Right ventricle myocardium inferior (tissue), 1 donor: ENCODE results near the gene C5AR2. TPM values are rescaled to one million over a fixed set of nuclear protein-coding genes. Genes with fewer than 3 reads are reported as not detected.
"Not testable (repeated sequence)": the region's sequence is repeated elsewhere in the genome, so short reads cannot be mapped to it uniquely, and the experiment has no call there.

Experiments used
- ATAC-seq: fragments of 200-7000 bp; cut with Tn5 transposase; one replicate; pipeline ENCODE4 v1.9.1; 2020; ENCODE audit warnings: mild to moderate bottlenecking, moderate library complexity
- DNase-seq: peaks from one replicate; pipeline ENCODE4 v3.0.0; 2021; ENCODE audit errors: missing footprints
- intact Hi-C: fragments of 100-400 bp; cut with DNase I; formaldehyde crosslinking; loops from one replicate; pipeline ENCODE4 v1.11.0; 2022
- total RNA-seq: library from RNA; stranded (reverse); fragmentation: NEBNext Ultra II Directional; extraction: Animal tissue kit (Norgen Biotek cat#: 25700); gene quantifications from one replicate; pipeline ENCODE4 v1.2.1, GENCODE V29; 2021
- donor health status: DM: no; HTN: yes; CAD: no; lungs with severe emphysema.

Gene C5AR2
- total RNA-seq, 1 donor from 2014 or later = 0.95 TPM

DNA sequence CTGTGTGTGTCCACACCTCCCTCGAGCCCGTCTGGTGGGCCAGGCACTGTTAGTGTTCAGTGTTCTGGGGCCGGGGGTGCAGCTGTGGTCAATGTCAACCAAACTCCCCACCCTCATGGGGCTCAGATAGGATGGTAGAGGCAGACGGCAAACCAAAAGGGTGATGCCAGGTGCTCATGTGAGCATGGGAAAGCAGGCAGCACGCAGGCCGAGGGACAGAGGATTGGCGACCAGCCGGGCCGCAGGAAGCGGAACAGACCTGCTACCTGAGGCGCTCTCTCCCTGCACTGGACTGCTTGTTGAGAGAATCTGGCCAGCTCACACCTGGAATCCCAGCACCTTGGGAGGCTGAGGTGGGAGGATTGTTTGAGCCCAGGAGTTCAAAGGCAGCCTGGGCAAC, 46.3 kb downstream of the C5AR2 start:
- DNase-seq = no peak
- ATAC-seq = no peak
- intact Hi-C loops = no loop called here

DNA sequence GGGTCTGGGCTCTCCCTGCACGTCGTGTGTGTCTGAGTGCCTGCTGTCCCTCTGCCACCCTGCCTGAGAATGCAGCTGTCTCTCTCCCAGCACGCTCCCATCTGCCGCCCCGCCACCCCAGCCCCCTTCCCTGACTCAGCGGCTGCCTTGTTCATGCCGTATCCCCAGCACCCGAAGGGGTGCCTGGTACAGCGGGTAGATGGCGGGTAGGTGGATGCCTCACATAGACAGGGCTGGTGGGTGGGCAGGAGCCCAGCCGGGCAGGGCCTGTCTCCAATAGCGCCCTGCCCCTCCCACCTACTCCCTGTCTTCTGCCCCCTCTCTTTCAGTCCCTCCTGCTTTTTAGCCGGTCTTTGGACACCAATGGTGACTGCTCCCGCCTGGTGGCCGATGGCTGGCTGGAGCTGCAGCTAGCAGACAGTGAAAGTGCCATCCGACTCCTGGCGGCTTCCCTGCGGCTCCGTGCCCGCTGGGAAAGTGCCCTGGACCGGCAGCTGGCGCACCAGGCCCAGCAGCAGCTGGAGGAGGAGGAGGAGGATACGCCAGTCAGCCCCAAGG, 47.5 kb downstream of the C5AR2 start:
- no peak for ATAC-seq
- DNase-seq = peak; percentile 41
- intact Hi-C loops = no loop called here

DNA sequence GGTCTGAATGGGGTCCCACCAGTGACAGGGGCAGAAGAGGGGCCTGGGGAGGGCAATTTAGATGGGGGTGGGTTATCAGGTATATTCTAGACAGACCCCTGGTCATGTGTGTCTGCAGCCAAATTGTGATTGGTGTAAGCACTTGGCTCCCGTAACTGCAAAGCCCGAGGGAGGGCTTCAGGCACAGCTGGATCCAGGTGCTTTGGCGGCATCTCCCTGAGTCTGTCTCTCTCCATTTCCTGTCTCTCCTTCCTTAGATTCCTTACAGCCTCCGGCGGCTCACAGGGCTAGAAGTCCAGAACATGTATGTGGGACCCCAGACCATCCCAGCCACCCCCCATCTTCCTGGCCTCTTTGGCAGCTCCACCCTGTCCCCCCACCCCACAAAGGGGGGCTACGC, 48.6 kb downstream of the C5AR2 start:
- DNase-seq (peak; percentile 57), ATAC-seq (no peak)
- intact Hi-C loops = no loop called here

DNA sequence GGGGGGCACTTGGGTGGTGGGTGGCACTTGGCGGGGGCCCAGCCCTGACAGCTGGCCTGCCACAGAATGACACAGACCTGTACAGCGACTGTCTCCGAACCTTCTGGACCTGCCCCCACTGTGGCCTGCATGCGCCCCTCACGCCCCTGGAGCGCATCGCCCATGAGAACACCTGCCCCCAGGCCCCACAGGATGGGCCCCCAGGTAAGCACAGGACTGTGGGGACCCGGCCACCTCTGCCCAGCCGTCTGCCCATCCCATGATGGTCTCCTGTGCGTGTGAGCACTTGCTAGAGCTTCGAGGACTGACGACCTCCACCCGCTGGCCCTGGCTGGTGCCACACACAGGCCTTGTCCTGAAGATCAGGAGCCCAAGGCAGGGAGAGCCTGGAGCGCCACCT, 49.1 kb downstream of the C5AR2 start:
- DNase-seq (peak; percentile 37), ATAC-seq (no peak)
- intact Hi-C loops = no loop called here

DNA sequence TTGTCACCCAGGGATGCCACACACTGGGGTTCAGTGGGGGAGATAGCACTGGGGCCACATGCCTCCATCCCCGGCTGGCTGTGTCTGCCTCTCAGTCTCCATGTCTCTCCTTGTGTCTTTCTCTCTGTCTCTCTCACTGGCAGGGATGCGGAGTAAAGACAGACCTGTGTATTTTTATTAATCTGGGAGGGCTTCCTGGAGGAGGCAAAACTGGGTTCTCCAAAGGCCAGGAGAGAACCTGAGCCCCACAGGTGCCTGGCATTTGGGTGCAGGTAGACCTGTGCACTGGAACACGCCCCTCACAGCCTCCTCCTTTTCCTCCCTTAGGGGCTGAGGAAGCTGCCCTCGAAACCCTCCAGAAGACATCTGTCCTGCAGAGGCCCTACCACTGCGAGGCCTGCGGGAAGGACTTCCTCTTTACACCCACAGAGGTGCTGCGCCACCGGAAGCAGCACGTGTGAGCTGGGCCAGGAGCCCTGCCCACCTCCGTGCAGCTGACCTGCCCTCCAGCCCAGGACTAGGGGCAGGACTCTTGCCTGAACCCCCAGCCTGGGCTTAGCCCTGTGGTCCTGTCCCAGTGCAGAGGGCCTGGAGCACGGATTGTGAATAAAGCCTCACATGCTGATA, 49.8 kb downstream of the C5AR2 start:
- DNase-seq (peak; percentile 86), ATAC-seq (no peak)
- intact Hi-C loops = no loop called here

DNA sequence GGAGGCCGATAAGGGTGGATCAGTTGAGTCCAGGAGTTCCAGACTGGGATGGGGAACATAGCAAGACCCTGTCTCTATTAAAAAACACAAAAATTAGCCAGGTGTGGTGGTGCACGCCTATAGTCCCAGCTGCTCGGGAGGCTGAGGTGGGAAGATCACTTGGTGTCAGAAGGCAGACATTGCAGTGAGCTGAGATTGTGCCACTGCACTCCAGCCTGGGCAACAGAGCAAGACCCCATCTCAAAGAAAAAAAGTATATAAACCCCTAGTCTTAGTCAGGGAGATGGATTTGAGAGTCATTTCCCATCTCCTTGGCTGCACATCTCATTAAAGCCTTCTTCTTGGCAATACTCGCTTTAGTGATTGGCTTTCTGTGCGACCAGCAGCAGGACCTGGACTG, 51.9 kb downstream of the C5AR2 start:
- ATAC-seq, intact Hi-C loops, DNase-seq: not testable (repeated sequence)

DNA sequence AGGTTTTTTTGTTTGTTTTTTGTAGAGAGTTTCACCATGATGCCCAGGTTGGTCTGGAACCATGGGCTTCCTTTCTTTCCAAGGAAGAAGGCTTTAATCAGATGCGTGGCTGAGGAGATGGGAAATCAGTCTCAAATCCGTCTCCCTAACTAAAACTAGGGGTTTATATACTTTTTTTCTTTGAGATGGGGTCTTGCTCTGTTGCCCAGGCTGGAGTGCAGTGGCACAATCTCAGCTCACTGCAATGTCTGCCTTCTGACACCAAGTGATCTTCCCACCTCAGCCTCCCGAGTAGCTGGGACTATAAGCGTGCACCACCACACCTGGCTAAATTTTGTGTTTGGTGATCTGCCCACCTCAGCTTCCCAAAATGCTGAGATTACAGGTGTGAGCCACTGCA, 52.6 kb downstream of the C5AR2 start:
- intact Hi-C loops, ATAC-seq, DNase-seq: not testable (repeated sequence)

DNA sequence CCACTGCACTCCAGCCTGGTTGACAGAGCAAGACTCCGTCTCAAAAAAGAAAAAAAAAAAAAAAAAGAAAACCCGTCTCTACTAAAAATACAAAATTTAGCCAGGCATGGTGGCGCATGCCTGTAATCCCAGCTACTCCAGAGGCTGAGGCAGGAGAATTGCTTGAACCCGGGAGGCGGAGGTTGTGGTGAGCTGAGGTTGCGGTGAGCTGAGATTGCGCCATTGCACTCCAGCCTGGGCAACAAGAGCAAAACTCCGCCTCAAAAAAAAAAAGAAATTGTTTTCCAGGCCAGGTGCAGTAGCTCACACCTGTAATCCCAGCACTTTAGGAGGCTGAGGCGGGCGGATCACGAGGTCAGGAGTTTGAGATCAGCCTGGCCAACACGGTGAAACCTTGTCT, 54.6 kb downstream of the C5AR2 start:
- peak; percentile 71 for DNase-seq
- intact Hi-C loops, ATAC-seq: not testable (repeated sequence)

DNA sequence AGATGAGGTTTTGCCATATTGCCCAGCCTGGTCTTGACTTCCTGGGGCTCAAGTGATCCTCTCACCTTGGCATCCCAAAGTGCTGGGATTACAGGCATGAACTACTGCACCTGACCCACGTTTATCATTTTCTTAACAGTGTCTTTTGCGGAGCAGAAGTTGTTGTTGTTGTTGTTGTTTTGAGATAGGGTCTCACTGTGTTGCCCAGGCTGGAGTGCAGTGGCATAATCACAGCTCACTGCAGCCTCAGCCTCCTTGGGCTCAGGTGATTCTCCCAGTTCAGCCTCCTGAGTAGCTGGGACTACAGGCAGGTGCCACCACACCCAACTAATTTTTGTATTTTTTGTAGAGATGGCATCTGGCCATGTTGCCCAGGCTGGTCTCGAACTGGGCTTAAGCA, 55.6 kb downstream of the C5AR2 start:
- DNase-seq, ATAC-seq, intact Hi-C loops: not testable (repeated sequence)

DNA sequence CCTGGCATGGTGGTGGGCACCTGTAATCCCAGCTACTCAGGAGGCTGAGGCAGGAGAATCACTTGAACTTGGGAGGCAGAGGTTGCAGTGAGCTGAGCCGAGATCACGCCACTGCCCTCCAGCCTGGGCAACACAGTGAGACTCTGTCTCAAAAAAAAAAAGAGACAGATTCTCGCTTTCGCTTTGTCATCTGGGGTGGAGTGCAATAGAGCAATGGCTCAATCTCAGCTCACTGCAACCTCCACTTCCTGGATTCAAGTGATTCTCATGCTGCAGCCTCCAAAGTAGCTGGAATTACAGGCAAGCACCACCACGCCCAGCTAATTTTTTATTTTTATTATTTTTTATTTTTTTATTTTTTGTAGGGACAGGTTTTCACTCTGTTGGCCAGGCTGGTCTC, 56.7 kb downstream of the C5AR2 start:
- intact Hi-C loops, DNase-seq: not testable (repeated sequence)
- ATAC-seq = peak; percentile 49

DNA sequence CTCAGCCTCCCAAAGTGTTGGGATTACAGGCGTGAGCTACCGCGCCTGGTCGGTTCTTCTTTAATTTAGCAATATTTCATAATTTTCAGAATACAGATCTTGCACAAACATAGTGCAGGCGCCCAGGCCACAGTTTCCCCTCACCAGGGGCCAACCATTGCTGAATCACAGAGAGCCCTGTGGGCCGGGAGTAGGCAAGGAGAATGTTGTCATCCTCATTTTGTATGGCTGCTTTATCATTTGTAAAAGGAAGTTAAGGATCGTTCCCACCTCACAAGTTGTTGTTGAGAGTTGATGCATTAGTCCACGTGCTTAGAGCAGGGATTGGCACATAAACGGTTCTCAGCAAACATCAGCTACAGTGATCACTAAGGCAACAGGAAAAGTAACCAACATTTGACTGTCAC, 57.2 kb downstream of the C5AR2 start:
- peak; percentile 36 for ATAC-seq
- peak; percentile 88 for DNase-seq
- intact Hi-C loops = no loop called here

DNA sequence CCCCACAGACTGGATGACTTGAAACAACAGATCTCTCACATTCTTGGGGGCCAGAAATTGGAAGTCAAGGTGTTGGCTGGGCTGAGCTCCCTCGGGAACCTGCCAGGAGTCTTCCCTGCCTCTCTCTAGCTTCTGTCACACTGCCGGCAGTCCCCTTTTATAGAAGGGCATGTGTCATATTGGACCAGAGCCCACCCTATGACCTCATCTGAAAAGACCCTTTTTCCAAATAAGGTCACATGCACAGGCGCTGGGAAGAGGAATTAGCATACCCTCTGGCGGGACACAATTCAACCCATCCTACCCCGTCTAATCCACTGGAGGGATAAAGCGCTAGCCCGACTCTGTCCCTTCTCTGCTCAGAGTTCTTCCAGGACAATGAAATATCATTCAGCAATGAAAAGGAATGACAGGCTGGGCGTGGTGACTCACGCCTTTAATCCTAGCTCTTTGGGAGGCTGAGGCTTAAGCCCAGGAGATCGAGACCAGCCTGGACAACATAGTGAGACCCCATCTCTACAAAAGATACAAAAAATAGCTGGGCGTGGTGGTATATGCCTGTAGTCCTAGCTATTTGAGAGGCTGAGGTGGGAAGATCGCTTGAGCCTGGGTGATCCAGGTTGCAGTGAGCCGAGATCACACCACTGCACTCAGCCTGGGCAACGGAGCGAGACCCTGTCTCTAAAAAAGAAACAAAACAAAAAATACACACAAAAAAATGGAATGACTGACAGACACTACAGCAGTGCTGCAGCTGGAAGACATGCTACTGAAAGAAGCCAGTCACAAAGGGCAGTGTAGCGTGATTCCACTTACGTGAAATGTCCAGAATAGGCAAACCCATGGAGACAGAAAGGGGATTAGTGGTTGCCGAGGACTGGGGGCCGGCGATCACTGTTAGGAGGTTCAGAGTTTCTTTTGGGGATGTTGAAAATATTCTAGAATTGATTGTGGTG, 58.8 kb downstream of the C5AR2 start:
- ATAC-seq (no peak), DNase-seq (no peak)
- intact Hi-C loops = loop anchor here (2.0 kb wide), 1 partner anchor 94 kb away; no protein-coding TSS in a partner anchor

DNA sequence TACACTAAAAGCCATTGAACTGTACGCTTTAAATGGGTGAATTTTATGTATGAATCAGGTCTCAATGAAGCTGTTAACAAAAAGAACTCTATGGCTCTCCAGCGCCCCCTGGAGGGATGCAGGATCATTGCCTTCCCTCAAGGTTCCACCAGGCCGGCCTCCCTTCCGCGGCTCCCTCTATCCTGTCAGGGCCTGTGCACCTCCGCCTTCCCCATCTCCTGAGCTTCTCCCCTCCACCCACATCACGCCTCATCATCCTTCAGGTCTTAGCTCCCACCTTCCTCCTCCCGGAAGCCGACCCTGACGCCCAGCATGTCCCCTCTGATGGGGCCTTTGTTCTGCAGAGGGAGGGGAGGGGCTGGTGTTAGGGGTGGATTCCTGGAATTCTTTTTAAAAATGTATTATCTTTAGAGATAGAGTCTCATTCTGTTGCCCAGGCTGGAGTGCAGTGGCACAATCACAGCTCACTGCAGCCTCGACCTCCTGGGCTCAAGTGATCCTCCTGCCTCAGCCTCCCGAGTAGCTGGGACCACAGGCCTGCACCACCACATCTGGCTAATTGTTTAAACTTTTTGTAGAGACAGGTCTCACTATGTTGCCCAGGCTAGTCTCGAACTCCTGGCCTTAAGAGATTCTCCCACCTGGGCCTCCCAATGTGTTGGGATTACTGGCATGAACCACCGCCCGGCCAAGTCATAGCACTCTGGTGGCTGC, 59.7 kb downstream of the C5AR2 start:
- intact Hi-C loops = loop anchor here (2.0 kb wide), 1 partner anchor 95 kb away; no protein-coding TSS in a partner anchor
- peak; percentile 46 for ATAC-seq
- peak; percentile 91 for DNase-seq

Other genes with a start within 250 kb of the C5AR2 start
- 20.5 TPM for gene ZC3H4, start 218.4 kb upstream of the C5AR2 start, total RNA-seq
- gene SAE1, start 201.3 kb upstream of the C5AR2 start, total RNA-seq = 45.1 TPM
- gene BBC3, start 101.0 kb upstream of the C5AR2 start, total RNA-seq = 5.0 TPM
- gene CCDC9, start 75.7 kb upstream of the C5AR2 start, total RNA-seq = 21.2 TPM
- 11.2 TPM for gene INAFM1, start 57.3 kb upstream of the C5AR2 start, total RNA-seq
- 5.0 TPM for gene C5AR1, start 22.3 kb upstream of the C5AR2 start, total RNA-seq
- 8.0 TPM for gene DHX34, start 17.1 kb downstream of the C5AR2 start, total RNA-seq
- gene MEIS3, start 87.4 kb downstream of the C5AR2 start, total RNA-seq = 3.8 TPM
- 0.46 TPM for gene SLC8A2, start 139.7 kb downstream of the C5AR2 start, total RNA-seq
- gene KPTN, start 152.0 kb downstream of the C5AR2 start, total RNA-seq = 9.1 TPM
- gene NAPA, start 182.9 kb downstream of the C5AR2 start, total RNA-seq = 119 TPM
- 1.2 TPM for gene ZNF541, start 241.0 kb downstream of the C5AR2 start, total RNA-seq